ENCODE data around the gene DPYSL5.
"Not testable (repeated sequence)": the region's sequence is repeated elsewhere in the genome, so short reads cannot be mapped to it uniquely, and the experiment has no call there.

The DPYSL5 gene

DNA sequence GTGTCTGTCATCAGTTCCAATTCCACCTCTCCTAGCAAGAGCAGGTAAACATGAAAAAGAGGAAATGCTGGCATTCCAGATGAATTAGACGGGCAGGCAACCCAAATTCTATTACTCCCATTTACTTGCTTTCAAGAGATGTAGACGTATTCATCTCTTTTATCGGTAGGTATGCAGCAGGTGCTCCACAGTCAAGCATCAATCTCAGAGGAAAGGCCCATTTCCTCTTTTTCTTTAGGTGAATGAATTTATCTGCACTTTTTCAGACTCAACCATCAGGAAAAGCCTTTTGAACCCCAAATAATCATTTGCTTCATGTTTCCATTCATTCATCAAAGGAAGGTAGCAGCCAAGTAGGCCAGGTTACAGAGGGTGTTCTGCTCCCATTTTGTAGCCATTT is 27.9 kb downstream of the DPYSL5 start:
- DNase-seq (ENCODE audit: low read depth) = no peak

DNA sequence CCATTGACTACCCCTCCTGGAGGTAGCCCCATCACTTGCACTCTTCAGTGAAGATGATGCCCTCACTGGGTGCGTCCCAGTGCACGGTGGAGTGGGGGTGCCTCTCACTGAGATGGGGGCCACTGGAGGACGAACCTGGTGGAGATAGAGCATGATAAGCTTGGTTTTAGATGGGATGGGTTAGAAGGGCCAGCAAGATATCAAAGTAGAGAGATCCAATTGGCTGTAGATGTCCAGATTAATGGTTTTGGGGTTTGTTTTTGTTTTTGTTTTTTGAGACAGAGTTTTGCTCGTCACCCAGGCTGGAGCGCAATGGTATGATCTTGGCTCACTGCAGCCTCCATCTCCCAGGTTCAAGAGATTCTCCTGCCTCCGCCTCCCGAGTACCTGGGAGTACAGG is 28.3 kb downstream of the DPYSL5 start:
- DNase-seq (ENCODE audit: low read depth) = no peak

DNA sequence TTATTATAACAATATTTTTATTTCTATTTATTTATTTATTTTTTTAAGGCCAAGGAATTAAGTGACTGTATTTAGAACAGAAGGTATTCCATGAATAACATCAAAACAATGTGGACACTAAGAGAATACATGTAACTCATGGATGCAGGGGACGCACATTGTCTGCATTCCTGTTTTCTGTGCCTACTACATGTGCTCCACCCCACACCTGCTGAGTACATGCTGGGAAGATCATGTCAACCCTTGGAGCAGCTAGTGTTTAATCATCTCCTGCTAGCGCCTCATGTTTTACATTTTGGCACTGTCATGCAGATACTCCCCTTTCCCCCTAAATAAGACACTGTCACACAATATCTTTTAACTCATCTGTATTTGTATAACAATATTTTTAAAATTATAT is 29.3 kb downstream of the DPYSL5 start:
- no peak for DNase-seq (ENCODE audit: low read depth)

DNA sequence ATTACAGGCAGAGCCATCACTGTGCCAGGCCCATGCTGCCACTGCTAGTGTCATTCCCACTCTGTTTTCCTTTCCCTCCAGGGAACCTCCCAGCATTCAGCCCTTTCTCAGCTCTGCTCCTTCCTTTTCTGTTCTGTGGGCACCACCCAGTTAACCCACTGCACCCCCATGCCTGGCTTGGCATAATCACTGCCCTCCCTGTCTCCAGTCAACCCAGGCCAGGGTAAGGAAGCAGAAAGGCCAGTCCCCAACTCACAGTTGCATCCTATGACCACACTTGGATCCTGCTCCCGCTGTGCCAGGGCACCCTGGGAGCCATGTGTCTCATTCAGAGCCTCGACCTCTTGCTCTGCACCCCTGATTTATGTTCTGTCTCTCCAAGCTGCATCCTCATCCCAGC is 32.2 kb downstream of the DPYSL5 start:
- no peak for DNase-seq (ENCODE audit: low read depth)

DNA sequence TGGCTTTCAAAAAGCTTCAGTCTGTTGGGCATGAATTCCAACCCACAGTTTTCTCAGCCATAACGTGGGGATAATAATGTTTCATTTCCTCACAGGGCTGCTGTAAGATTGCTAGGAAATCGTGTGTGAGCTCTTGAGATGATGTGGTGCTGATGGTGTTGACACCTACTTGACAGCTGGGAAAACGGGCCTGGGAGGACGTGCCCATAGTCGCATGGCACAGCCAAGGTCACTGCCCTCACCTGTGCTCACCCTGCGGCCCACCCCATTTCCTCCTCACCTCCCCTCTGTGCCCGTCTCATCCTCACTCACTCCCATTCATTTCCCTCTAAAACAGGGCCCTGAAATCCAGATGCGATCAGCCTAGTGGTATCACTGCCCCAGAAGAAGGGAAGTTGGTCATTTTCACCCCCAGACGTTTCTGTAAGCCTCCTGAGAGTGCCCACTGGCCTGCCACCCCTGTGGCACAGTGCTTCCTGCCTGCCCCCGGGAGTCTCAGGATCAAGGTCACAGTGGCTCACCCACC is 33.0 kb downstream of the DPYSL5 start:
- no peak for DNase-seq (ENCODE audit: low read depth)

DNA sequence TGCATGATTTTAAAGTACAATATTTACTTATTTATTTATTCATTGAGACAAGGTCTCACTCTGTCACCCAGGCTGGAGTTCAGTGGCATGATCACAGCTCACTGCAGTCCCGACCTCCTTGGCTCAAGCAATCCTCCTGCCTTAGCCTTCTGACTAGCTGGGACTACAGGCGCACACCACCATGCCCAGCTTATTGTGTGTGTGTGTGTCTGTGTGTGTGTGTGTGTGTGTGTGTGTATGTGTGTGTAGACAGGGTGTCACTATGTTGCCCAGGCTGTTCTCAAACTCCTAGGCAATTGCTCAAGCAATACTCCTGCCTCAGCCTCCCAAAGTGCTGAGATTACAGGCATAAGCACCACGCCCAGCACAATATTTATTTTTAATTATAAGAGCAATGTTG is 34.3 kb downstream of the DPYSL5 start:
- not testable (repeated sequence) for DNase-seq (ENCODE audit: low read depth)

DNA sequence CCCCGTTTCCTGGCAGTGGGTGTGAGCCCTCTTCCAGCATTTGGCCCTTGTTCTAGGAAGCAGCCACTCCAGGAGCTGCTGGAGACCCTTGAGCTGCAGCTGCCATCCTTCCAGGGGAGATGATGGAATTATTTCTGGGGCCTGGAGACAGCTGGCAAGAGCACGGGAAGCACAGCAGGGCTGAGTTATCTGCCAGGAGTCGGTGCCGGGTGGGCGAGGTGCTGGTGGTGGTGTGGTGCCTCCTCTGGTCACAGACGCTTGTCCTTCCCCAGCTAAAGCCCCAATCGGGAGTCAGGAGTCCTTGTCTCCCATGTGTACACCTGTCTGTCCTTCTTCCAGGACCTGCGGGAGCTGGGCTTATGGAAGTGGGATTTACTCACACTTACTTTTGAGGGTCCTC is 36.0 kb downstream of the DPYSL5 start:
- DNase-seq (ENCODE audit: low read depth) = no peak

DNA sequence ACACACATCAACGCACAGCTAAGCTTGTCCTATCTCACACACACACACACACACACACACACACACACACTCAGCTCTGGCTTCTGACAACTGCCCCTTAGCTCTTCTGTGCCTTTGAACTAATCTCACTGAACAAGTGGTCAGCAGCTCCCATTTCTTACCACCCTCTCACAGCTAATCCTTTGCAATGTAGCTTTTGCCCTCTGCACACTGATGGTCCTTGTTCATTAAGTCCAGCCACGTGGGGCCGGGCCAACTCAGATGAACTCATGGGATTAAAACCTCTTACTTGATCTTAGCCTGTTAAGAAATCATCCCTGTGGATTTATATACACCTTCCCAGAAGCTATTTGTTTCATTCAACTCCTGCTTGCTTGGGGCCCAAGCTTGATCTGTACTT is 36.6 kb downstream of the DPYSL5 start:
- DNase-seq (ENCODE audit: low read depth) = no peak

DNA sequence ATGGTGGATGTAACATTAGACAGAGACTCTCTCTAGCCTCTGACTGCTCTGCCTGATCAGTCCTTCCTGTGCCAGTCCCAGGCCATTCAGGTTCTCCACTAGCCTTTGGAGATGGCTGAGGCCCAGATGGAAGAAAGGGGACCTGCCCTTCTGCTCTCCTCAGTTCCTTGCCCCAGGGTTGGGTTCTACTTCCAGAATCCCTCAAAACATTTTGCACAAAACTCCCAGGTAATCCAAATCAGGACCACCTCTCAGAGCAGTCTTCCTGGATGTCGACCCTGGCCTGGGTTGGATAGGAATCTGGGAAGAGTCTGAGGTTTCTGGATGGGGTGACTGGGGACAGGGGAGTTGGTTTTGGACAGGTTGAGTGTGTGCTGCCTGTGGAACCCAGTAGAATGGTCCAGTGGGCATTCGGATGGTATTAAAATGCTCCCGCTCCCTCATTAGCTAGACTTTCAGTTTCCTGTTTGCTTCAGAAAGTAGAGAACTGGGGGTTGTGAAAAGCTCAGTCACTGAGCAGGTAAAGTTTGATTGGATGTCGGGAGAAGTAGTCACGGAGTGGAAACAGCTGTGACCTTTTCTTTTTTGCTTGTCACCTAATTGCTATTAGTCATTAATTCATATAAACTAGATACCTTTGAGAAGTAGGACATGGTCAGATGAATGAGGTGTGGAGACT is 37.9 kb downstream of the DPYSL5 start:
- no peak for DNase-seq (ENCODE audit: low read depth)

DNA sequence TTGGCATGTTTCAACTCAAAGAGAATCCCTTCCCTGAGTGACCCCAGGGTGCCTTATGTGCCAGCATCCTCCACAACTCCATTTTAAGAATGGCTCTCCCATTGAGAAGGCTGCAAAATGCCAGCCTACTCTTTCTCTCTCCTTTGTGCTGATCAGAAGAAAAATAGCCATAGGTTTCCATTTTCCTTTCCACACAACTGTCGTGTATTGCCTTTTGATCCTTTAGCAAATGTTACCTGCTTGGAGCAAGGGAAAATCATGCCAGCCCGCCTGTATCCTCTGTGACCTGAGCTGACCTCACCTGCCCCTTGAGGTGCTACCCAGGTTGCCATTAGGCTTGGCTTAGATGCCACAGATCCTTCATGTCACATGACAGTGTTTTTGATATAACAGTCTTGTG is 38.8 kb downstream of the DPYSL5 start:
- DNase-seq (ENCODE audit: low read depth) = no peak

DNA sequence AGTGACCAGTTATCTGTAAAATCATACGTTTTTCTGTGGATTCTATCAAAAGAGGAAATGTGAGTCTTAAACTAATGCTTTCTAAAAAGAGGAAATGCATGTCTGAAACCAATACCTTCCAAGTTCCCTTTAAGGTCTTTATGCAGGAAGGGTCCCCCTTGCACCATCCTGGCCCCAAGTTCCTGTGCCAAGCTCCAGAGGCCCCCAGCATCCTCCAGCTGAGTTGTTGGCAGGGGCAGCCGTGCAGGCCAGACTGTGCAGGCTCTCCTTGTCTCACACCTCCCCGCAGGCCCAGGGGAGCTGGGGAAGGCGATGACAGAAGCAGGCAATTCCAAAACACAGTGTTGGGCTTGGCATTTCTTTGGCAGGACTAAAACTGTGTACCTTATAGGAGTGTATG is 39.2 kb downstream of the DPYSL5 start:
- no peak for DNase-seq (ENCODE audit: low read depth)

DNA sequence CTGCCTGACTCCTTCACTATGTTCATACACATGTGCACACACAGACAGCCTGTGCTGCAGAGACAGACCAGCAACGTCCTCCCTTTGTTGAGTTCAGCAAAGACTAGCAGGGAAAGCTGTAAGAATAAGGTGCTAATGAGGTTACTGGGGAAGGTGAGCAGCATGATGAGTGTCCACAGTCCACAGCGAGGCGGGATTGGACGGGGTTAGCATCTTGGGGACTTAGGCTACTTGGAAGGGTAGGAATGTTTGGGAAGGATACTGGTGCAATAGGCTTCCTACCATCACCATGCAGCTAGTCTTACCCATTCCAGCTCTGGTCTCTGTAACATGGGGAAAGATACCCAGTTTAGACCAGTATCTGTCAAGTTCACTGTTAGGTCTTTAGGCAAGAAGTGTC is 41.9 kb downstream of the DPYSL5 start:
- DNase-seq (ENCODE audit: low read depth) = no peak

DNA sequence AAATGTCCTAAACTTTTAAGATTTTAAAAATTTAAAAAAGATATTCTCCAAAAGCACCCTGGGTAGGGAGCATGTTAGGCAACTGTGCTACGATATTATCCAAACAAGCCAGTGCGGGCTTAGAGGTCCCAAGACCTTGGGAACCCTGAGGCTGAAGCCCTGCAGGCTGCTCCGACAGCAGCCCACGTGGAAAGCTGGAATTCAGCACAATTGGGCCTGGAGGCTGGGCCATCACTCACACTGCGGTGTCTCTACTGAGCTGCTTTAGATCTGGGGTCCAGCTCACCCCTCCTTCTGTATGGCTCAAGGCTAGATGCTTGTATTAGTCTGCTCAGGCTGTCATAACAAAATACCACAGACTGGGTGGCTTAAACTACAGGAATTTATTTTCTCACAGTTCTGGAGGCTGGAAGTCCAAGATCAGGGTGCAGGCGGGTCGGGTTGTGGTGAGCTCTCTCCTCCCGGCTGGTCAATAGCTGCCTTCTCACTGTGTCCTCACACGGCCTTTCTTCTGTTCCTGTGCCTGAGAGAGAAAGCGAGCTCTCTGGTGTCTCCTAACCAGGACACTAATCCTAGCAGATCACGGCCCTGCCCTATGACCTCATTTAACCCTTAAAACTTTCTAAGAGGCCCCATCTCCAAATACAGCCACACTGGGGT is 42.5 kb downstream of the DPYSL5 start:
- no peak for DNase-seq (ENCODE audit: low read depth)

DNA sequence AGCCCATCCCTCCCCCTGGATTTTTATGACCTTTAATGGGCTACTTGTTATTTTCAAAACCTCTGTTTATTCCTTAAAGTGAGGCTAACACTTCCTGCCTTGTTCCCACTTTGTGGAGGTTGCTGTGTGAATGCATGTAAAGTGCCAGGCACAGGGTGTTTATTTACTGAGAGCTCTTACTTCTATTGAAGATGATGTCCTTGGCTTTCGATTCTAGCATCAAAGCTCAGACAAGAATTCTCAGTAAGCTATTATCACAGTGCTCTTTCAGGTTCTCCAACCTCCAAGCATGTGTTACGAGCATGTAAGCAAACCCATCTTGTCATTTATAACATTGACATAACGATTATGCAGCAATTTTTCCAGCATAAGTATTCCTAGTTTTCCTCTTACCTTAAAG is 44.2 kb downstream of the DPYSL5 start:
- DNase-seq (ENCODE audit: low read depth) = no peak

DNA sequence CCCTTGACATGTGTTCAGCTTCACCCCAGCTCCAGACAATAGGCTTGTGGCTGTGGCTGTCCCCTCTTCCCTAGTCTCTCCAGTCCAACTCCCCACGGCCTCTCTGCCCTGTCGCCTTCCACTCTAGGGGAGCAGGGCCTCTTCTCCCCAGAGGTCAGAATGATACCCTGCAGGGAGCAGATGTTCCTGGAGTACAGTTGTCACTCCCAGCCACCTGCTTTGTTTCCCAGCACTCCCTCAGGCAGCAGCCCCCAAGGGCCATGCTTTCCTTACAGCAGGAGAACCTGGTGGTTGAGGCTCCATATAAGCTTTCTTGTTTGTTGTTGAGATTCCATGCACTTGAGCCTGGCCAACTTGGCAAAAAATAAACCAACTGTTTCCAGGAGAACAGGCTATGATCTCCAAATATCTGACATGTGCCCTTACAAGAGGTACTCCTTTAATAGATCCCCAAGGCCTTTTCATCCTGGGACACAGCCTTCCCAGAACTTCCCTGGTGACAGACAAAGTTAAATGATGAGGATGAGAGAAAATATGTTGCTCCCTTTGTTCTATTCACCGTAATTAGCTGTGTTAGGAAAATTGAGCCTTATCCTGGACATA is 45.1 kb downstream of the DPYSL5 start:
- DNase-seq (ENCODE audit: low read depth) = no peak

DNA sequence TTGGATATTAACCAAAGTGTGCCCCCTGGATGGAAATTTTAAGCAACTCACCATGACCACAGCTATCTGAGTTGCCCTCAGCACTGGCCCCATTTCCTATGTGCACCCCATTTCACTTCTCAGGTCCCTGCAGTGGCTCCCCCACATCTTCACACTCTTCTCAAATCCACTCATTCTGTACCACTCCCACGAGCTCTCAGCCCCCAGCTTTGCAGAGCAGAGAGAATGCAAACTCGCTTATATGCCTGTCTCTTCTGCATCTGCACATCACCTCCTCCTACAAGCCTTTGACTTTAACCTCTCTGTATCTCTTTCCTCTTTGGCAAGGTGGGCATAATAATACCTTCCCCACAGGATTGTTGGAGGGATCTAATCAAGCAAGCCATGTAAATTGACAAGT is 46.2 kb downstream of the DPYSL5 start:
- no peak for DNase-seq (ENCODE audit: low read depth)

DNA sequence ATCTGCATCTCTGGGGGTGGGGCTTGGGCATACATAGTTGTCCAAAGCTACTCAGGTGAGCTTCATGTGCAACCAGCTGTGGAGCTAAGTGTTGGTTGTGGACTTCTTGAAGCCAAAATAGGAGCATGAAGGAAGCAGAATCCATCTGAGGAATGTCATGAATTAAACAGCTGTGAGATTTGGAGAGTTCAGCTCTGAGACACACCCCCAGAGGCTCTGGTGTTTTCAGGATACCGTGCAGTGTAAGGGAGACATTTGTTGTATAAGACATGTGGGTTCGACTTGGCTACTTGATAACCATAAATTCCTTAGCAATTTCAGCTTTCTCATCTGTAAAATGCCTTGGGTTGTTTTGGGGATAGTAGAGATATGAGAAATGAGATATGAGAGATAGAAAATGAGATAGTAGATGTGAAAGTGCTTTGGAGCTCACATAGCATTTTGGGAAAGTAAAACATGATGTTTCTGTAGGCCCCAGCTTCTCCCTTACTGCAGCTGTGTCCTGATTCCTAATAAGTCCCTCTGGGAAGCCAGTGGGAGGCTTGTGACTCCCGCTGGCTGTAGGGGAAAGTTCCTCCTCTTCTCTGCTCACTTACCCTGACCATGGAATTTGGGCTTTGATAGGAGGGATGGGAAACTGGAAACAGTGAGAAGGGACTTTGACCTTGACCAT is 50.0 kb downstream of the DPYSL5 start:
- DNase-seq (ENCODE audit: low read depth) = no peak

DNA sequence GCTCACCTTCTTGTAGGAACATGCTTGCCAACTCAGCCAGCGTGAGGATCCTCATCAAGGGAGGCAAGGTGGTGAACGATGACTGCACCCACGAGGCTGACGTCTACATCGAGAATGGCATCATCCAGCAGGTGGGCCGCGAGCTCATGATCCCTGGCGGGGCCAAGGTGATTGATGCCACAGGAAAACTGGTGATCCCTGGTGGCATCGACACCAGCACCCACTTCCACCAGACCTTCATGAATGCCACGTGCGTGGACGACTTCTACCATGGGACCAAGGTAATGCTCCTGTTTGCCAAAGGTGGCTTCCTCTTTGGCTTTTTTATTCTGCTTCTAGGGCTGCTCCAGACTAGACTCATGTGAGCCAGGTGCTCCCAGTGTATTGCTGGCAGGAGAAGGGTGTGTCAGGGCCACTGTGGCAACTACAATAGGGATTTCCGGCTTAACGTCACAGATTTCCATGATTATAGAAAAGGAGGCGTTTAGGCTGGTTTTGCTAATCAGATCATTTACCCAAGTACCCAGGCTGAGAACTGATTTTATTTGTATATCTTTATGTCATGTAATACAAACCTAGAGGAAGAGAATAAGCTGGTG is 50.6 kb downstream of the DPYSL5 start:
- DNase-seq (ENCODE audit: low read depth) = no peak

DNA sequence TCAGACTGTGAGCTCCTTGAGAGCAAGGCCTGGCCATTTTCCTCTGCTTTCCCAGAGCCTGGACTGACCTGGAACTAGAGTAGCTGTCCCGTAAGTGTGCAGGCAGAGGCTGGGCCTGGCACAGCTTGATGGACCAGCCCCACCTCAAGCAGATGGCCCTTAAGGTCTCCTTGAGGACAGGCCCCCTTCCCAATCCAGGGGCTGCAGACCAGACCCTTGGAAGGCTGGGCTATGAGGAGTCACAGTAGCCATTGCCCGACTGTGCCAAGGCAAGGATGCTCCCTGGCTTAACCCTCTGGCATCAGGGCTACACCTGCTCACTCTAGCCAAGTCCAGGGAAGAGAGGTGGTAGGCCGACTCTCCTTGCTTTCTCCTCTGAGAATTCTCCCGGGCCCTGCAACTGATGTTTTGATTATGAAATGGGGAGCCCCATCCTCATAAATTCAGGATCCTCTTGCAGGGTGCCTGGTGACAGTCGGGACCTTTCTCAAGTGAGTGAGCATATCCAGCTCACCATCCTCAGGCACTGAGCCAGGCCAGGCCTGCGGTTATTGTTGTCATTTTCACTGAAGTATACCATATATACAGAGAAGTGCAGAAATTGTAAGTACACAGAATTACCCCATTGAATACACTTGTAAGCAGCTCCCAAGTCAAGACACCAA is 51.7 kb downstream of the DPYSL5 start:
- no peak for DNase-seq (ENCODE audit: low read depth)

DNA sequence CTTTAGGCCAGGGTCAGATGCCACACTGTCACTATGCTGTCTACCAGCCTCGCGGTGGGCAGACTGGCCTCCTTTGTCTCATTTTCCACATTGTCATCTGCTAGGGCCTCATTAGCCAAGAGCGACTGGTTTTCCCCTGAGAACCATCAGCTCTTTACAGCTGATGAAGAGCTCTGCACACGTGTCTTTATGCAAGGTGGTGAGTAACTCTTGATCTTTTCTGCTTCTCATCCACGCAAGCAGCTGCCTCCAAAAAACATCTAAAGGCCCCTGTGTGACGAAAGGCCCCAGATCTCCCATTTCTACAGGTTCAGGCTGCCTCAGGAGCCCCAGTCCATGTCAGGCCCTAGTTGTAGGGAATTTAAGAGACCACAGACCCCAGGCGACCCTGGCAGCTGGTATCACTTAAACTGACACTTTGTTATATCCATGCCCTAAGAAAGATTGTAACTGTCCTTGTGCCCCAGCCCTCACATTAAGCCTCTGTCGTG is 52.9 kb downstream of the DPYSL5 start:
- no peak for DNase-seq (ENCODE audit: low read depth)

DNA sequence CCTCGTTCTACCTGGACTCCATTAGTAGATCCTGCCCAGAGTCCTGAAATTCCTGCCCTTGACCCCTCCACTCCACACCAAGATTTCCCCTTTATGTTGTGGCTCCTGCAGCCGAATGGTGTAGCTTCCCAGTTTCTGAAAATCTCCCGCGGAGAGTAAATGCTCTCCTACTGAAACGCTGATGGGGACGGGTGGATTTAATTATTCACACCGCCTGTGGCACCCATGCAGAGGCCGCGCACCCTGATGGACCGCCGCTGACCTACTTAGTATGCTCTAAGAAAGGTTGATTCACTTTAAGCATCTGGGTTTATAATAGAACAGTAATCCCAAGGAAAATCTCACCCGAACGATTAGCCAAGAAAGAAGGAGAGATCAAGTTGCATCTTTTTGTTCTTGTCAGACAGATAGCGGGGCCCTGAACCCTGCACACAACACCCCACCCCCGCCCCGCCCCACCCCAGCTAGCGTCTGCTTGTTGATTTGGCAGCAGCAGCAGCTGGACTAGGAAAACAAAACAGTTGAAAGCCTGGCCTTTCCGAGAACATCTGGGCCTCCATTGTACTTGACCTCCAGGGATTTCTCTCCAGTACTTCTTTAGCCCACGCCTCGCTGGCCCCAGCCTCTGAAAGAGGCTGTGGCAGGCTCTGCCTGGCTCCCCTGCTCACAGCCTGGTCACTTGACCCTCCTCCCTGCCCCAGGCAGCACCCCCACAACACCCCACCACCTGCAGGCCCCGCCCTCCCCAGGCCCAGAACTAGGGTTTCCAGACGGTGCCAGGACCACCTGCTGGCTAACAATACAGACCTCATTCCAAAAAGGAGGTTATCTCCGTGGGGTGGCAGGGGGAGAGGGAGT is 53.6 kb downstream of the DPYSL5 start:
- DNase-seq (ENCODE audit: low read depth) = no peak

Data from HS-27A (cell line).